Measurements from ENCODE around the gene TIAL1.

TIAL1 gene

GRCh38 chr10:119619215-119619614, 22.5 kb upstream of the TIAL1 start:
- DNase-seq: no peak
- Histone ChIP-seq H3K4me1 (peaks cover 0 to 9% (median 3%) of the 10 kb centered on the region in 4 donors), H3K4me3 (no peak overlapping the region), H3K9me3 (no peaks in the 10 kb centered on the region), H3K36me3 (no peaks in the 10 kb centered on the region), H3K27ac (no peak overlapping the region), H3K27me3 (no peaks in the 10 kb centered on the region)
- TF ChIP-seq, protein P1, sequence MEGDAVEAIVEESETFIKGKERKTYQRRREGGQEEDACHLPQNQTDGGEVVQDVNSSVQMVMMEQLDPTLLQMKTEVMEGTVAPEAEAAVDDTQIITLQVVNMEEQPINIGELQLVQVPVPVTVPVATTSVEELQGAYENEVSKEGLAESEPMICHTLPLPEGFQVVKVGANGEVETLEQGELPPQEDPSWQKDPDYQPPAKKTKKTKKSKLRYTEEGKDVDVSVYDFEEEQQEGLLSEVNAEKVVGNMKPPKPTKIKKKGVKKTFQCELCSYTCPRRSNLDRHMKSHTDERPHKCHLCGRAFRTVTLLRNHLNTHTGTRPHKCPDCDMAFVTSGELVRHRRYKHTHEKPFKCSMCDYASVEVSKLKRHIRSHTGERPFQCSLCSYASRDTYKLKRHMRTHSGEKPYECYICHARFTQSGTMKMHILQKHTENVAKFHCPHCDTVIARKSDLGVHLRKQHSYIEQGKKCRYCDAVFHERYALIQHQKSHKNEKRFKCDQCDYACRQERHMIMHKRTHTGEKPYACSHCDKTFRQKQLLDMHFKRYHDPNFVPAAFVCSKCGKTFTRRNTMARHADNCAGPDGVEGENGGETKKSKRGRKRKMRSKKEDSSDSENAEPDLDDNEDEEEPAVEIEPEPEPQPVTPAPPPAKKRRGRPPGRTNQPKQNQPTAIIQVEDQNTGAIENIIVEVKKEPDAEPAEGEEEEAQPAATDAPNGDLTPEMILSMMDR (IDR thresholded peaks at IDR 0.05): no peak
- intact Hi-C loops (cut with DNase I; ENCODE audit: low total_unique reads): no loop called here

DNA sequence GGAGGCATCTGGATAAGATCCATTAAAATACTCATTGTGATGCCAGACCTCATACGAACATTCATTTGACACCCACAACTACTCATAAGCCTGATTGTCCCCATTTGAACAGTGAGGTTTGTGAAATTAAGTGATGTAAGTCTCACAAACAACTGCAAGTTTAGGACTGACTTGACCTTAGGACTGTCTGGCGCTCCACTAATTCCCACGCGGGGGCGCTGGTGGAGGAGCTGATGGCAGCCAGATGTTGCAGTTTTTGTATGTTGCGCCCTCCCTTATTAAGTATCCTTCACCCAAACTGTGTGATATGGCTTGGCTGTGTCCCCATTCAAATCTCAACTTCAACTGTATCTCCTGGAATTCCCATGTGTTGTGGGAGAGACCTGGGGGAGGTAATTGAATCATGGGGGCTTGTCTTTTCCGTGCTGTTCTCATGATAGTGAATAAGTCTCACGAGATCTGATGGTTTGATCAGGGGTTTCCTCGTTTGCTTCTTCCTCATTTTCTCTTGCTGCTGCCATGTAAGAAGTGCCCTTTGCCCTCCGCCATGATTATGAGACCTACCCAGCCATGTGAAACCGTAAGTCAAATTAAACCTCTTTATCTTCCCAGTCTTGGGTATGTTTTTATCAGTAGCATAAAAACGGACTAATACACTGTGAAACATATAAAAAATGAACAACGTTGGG, 20.3 kb upstream of the TIAL1 start:
- TF ChIP-seq, protein P1 (IDR thresholded peaks at IDR 0.05): no peak
- intact Hi-C loops (cut with DNase I; ENCODE audit: low total_unique reads): no loop called here
- DNase-seq: no peak
- no peaks in the 10 kb centered on the region for H3K36me3 ChIP-seq
- H3K9me3 ChIP-seq: no peaks in the 10 kb centered on the region
- no peaks in the 10 kb centered on the region for H3K27me3 ChIP-seq
- H3K4me3 ChIP-seq: no peak overlapping the region
- peaks cover 0 to 9% (median 3%) of the 10 kb centered on the region in 4 donors for H3K4me1 ChIP-seq
- H3K27ac ChIP-seq: no peak overlapping the region

DNA sequence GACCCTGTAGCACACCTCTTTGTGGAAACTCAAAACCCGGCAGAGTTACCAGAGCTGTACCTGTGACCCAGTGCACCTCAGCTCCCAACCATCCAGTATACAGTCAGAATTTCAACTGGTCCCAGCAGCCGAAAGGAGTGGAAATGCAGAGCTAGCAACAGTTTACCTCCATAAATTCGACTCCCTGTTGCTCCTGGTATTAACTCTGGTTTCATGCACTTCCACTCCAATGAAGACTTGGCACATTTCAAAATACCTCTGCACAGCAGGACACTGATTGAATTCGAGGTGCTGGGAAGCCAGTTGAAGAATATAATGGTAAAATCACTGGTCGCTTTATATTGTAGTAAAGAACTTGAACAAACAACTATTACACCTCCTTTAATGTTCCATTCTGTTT, 17.9 kb upstream of the TIAL1 start:
- Histone ChIP-seq H3K36me3 (no peaks in the 10 kb centered on the region), H3K9me3 (no peaks in the 10 kb centered on the region), H3K4me1 (peaks cover 0 to 9% (median 3%) of the 10 kb centered on the region in 4 donors), H3K4me3 (no peak overlapping the region), H3K27ac (no peak overlapping the region), H3K27me3 (no peaks in the 10 kb centered on the region)
- TF ChIP-seq, protein P1 (IDR thresholded peaks at IDR 0.05): no peak
- intact Hi-C loops (cut with DNase I; ENCODE audit: low total_unique reads): no loop called here
- DNase-seq: no peak

DNA sequence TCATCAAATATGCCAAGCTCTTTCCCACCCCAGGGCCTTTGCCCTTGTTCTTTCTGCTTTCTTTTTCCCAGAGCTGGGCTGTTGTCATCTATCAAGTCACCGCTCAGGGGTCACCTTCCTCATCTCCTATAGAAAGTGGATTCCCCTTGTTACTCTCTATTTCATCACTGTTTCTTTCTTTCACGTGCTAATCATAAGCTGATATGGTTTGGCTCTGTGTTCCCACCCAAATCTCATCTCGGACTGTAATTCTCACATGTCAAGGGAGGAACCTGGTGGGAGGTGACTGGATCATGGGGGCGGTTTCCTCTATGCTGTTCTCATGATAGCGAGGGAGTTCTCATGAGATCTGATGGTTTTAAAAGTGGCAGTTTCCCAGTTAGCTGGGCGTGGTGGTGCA, 17.0 kb upstream of the TIAL1 start:
- Histone ChIP-seq H3K9me3 (no peaks in the 10 kb centered on the region), H3K4me1 (peaks cover 0 to 4% (median 1%) of the 10 kb centered on the region in 4 donors), H3K27ac (no peak overlapping the region), H3K27me3 (no peaks in the 10 kb centered on the region), H3K4me3 (no peak overlapping the region), H3K36me3 (no peaks in the 10 kb centered on the region)
- TF ChIP-seq, protein P1 (IDR thresholded peaks at IDR 0.05): no peak
- intact Hi-C loops (cut with DNase I; ENCODE audit: low total_unique reads): no loop called here
- no peak for DNase-seq

DNA sequence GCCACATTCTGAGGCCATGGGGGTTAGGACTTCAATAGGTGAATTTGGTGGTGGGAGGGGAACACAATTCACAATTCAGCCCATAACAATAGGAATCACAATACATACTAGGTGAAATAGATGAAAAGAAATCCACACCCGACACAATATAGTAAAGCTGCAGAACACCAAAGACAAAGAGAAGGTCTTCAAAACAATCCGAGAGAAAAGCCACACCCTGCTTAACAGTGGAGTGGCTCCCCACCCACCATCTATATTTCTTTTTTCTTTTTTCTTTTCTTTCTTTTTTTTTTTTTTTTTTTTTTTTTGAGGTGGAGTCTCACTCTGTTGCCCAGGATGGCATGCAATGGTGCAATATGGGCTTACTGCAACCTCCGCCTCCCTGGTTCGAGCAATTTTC, 14.7 kb upstream of the TIAL1 start:
- Histone ChIP-seq H3K4me3 (no peak overlapping the region), H3K27ac (no peak overlapping the region), H3K4me1 (peaks cover 0 to 6% (median 3%) of the 10 kb centered on the region in 4 donors), H3K36me3 (no peaks in the 10 kb centered on the region), H3K27me3 (no peaks in the 10 kb centered on the region), H3K9me3 (no peaks in the 10 kb centered on the region)
- DNase-seq: no peak
- intact Hi-C loops (cut with DNase I; ENCODE audit: low total_unique reads): no loop called here
- TF ChIP-seq, protein P1 (IDR thresholded peaks at IDR 0.05): no peak
